Kidney epithelial cell (primary cell): ENCODE data around the gene SAMD8. TPM values are rescaled to one million over a fixed set of nuclear protein-coding genes. Genes with fewer than 3 reads are reported as not detected.
"Not testable (repeated sequence)": the region's sequence is repeated elsewhere in the genome, so short reads cannot be mapped to it uniquely, and the experiment has no call there.

Experiments
- DNase-seq: peaks from one replicate; pipeline ENCODE4 v3.0.0-alpha.2; 2010; ENCODE audit warnings: low read depth
- H3K27me3 ChIP-seq: 2 replicates; pipeline ENCODE4 v1.6.0; 2011; ENCODE audit warnings: low read length; ENCODE audit not compliant: control insufficient read depth, insufficient read depth
- H3K36me3 ChIP-seq: 2 replicates; pipeline ENCODE4 v1.5.1; 2011; ENCODE audit warnings: low read length; ENCODE audit not compliant: control insufficient read depth, insufficient read depth
- H3K4me3 ChIP-seq: 2 replicates; pipeline ENCODE4 v1.5.1; 2011; ENCODE audit warnings: low read depth, mild to moderate bottlenecking, control low read depth, low read length
- CTCF ChIP-seq: IDR thresholded peaks from 2 replicates; pipeline ENCODE4 v1.5.1; 2011; ENCODE audit warnings: mild to moderate bottlenecking, moderate library complexity, low read length, control low read depth, inconsistent platforms; ENCODE audit not compliant: insufficient read depth, poor library complexity, severe bottlenecking
- total RNA-seq: library from RNA; depleted of rRNA; stranded (reverse); fragments of >200 nt; gene quantifications from 2 replicates; pipeline ENCODE4 v1.2.3, GENCODE V29; 2015

The SAMD8 gene
- total RNA-seq, 1 donor from 2014 or later: 14.9 TPM

GRCh38 chr10:75186310-75186709, 74.9 kb downstream of the SAMD8 start:
- TF ChIP-seq CTCF: no peak
- no peak overlapping the region for H3K4me3 ChIP-seq
- no peak for DNase-seq
- no peaks in the 10 kb centered on the region for H3K36me3 ChIP-seq
- no peaks in the 10 kb centered on the region for H3K27me3 ChIP-seq

- Histone ChIP-seq H3K27me3 (no peaks in the 10 kb centered on the region), H3K4me3 (no peak overlapping the region), H3K36me3 (no peaks in the 10 kb centered on the region)
- no peak for DNase-seq
- peak; percentile 83 for TF ChIP-seq CTCF
Measured at GRCh38 chr10:75187961-75188426, 76.5 kb downstream of the SAMD8 start.

- not testable (repeated sequence) for H3K4me3 ChIP-seq, DNase-seq, H3K36me3 ChIP-seq, H3K27me3 ChIP-seq
Measured at GRCh38 chr10:75188522-75188921, 77.1 kb downstream of the SAMD8 start.

GRCh38 chr10:75189266-75190096, 78.0 kb downstream of the SAMD8 start:
- H3K27me3 ChIP-seq: no peaks in the 10 kb centered on the region
- TF ChIP-seq CTCF: no peak
- H3K4me3 ChIP-seq: no peak overlapping the region

GRCh38 chr10:75191821-75192568, 80.5 kb downstream of the SAMD8 start:
- no peak overlapping the region for H3K4me3 ChIP-seq
- DNase-seq: no peak

More at GRCh38 chr10:75189266-75190096, 78.0 kb downstream of the SAMD8 start:
- no peak for DNase-seq
- no peaks in the 10 kb centered on the region for H3K36me3 ChIP-seq

GRCh38 chr10:75194625-75195024, 83.2 kb downstream of the SAMD8 start:
- DNase-seq, H3K4me3 ChIP-seq, H3K36me3 ChIP-seq, H3K27me3 ChIP-seq: not testable (repeated sequence)

More at GRCh38 chr10:75191821-75192568, 80.5 kb downstream of the SAMD8 start:
- H3K36me3 ChIP-seq: no peaks in the 10 kb centered on the region
- TF ChIP-seq CTCF: peak; percentile 18
- no peaks in the 10 kb centered on the region for H3K27me3 ChIP-seq
